ENCODE results near the gene PAX2. TPM values are rescaled to one million over a fixed set of nuclear protein-coding genes. Genes with fewer than 3 reads are reported as not detected.

Gene PAX2
- total and polyA plus RNA-seq, 2 of the 13 experiments (the other 11 are each of a cell fraction or from before 2014, with no cell fraction given), result not detected

DNA sequence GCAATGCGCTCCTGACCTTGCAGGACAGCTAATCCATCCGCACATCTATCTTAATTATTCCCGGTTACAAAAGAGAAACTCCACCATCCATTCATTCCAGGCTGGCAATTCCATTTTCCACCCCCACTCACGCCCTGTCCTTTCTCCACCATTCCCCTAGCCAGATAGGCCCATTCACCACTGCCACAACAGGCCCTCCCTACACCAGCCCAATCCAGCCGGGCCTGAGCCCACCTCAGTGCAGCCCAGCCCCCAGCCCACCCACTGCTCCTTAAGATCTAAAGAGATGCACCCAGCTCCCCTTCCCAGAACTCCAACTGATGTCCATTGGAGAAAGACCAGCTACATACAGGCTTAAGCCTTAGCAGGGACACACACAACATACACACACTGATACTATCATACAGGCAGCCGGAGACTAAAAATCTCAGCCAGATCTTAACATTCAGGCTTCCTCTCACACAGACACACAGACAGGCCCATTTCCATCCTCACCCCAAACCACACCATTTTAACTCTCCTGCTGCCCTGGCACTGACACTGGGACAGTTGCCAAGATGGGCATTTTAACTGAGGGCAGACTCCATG lies 38.0 kb upstream of the PAX2 start (continued):
- TF ChIP-seq, protein P1, sequence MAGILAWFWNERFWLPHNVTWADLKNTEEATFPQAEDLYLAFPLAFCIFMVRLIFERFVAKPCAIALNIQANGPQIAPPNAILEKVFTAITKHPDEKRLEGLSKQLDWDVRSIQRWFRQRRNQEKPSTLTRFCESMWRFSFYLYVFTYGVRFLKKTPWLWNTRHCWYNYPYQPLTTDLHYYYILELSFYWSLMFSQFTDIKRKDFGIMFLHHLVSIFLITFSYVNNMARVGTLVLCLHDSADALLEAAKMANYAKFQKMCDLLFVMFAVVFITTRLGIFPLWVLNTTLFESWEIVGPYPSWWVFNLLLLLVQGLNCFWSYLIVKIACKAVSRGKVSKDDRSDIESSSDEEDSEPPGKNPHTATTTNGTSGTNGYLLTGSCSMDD (CRISPR knock-in tag; IDR thresholded peaks at IDR 0.05), result no peak
- TF ChIP-seq, protein P2, sequence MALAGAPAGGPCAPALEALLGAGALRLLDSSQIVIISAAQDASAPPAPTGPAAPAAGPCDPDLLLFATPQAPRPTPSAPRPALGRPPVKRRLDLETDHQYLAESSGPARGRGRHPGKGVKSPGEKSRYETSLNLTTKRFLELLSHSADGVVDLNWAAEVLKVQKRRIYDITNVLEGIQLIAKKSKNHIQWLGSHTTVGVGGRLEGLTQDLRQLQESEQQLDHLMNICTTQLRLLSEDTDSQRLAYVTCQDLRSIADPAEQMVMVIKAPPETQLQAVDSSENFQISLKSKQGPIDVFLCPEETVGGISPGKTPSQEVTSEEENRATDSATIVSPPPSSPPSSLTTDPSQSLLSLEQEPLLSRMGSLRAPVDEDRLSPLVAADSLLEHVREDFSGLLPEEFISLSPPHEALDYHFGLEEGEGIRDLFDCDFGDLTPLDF (CRISPR knock-in tag; IDR thresholded peaks at IDR 0.05), result no peak
- TF ChIP-seq BHLHE40 (IDR thresholded peaks at IDR 0.05; ENCODE audit: low read length) (no peak), JDP2 (CRISPR knock-in tag; IDR thresholded peaks at IDR 0.05; ENCODE audit: borderline replicate concordance) (no peak), ZNF235 (CRISPR knock-in tag; IDR thresholded peaks at IDR 0.05; ENCODE audit: borderline replicate concordance) (no peak), MEIS1 (CRISPR knock-in tag; IDR thresholded peaks at IDR 0.05; ENCODE audit: borderline replicate concordance) (no peak), ZFX (CRISPR knock-in tag; IDR thresholded peaks at IDR 0.05; ENCODE audit: low read depth) (no peak), SRF (IDR thresholded peaks at IDR 0.05; ENCODE audit: low read depth, low read length) (no peak)
- TF ChIP-seq, protein P3, sequence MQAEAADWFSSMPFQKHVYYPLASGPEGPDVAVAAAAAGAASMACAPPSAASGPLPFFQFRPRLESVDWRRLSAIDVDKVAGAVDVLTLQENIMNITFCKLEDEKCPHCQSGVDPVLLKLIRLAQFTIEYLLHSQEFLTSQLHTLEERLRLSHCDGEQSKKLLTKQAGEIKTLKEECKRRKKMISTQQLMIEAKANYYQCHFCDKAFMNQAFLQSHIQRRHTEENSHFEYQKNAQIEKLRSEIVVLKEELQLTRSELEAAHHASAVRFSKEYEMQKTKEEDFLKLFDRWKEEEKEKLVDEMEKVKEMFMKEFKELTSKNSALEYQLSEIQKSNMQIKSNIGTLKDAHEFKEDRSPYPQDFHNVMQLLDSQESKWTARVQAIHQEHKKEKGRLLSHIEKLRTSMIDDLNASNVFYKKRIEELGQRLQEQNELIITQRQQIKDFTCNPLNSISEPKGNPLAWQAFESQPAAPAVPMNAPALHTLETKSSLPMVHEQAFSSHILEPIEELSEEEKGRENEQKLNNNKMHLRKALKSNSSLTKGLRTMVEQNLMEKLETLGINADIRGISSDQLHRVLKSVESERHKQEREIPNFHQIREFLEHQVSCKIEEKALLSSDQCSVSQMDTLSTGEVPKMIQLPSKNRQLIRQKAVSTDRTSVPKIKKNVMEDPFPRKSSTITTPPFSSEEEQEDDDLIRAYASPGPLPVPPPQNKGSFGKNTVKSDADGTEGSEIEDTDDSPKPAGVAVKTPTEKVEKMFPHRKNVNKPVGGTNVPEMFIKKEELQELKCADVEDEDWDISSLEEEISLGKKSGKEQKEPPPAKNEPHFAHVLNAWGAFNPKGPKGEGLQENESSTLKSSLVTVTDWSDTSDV (CRISPR knock-in tag; IDR thresholded peaks at IDR 0.05), result no peak

Data from HepG2 (cell line).